H7 (cell line): Measurements from ENCODE around the gene GMCL1. TPM values are rescaled to one million over a fixed set of nuclear protein-coding genes. Genes with fewer than 3 reads are reported as not detected.

Source experiments
- DNase-seq: peaks from one replicate; pipeline ENCODE4 v3.0.0; 2012
- H3K27me3 ChIP-seq: 2 replicates; pipeline ENCODE4 v1.6.0; 2011; ENCODE audit warnings: mild to moderate bottlenecking, low read length; ENCODE audit not compliant: control insufficient read depth, insufficient read depth
- H3K36me3 ChIP-seq: replicated peaks from 2 replicates; pipeline ENCODE4 v1.5.1; 2011; ENCODE audit warnings: low read length; ENCODE audit not compliant: control insufficient read depth, insufficient read depth
- H3K4me3 ChIP-seq: 2 replicates; pipeline ENCODE4 v1.5.1; 2011; ENCODE audit warnings: low read depth, mild to moderate bottlenecking, control low read depth, low read length, moderate library complexity; ENCODE audit not compliant: insufficient read depth
- total RNA-seq: library from RNA; depleted of rRNA; stranded (reverse); fragments of >200 nt; shearing (Covaris generic); gene quantifications from 2 replicates; pipeline ENCODE4 v1.2.3, GENCODE V29; 2014; rRNA removed

Gene GMCL1, protein sequence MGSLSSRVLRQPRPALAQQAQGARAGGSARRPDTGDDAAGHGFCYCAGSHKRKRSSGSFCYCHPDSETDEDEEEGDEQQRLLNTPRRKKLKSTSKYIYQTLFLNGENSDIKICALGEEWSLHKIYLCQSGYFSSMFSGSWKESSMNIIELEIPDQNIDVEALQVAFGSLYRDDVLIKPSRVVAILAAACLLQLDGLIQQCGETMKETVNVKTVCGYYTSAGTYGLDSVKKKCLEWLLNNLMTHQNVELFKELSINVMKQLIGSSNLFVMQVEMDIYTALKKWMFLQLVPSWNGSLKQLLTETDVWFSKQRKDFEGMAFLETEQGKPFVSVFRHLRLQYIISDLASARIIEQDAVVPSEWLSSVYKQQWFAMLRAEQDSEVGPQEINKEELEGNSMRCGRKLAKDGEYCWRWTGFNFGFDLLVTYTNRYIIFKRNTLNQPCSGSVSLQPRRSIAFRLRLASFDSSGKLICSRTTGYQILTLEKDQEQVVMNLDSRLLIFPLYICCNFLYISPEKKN
- total RNA-seq: 8.1 and 10.4 TPM in 2 replicates

- Histone ChIP-seq H3K36me3 (no peaks in the 10 kb centered on the region; the same call in 1 of the 2 replicates), H3K27me3 (no peaks in the 10 kb centered on the region), H3K4me3 (peak within 1 kb of the TSS; percentile 93)
- DNase-seq: peak; percentile 93
Measured at GRCh38 chr2:69829256-69830044, at the start of gene GMCL1. Gene GMCL1 (plus strand): TSS chr2:69829660. CDS start chr2:69829893, 233 bp downstream.

DNA sequence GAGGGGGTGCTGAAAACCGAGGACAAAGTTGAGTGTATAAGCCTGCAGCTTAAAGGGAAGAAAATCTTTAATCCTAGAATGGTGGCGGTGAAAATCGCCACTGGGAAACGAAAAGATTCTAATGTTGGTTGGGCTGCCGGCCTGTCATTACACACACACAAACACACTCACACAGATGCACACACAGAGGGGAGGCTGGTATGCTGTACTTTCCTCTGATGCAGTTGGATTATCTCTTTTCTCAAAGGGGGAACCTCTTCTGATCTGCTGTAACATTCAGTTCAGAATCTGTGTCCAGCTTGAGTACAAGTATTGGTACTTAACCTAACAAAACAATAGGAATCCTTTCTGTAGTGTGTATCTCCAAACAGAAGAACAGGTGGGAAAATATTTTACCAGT lies 48.5 kb upstream of the GMCL1 start:
- no peak for DNase-seq
- Histone ChIP-seq H3K4me3 (no peak overlapping the region), H3K36me3 (no peaks in the 10 kb centered on the region), H3K27me3 (no peaks in the 10 kb centered on the region)

DNA sequence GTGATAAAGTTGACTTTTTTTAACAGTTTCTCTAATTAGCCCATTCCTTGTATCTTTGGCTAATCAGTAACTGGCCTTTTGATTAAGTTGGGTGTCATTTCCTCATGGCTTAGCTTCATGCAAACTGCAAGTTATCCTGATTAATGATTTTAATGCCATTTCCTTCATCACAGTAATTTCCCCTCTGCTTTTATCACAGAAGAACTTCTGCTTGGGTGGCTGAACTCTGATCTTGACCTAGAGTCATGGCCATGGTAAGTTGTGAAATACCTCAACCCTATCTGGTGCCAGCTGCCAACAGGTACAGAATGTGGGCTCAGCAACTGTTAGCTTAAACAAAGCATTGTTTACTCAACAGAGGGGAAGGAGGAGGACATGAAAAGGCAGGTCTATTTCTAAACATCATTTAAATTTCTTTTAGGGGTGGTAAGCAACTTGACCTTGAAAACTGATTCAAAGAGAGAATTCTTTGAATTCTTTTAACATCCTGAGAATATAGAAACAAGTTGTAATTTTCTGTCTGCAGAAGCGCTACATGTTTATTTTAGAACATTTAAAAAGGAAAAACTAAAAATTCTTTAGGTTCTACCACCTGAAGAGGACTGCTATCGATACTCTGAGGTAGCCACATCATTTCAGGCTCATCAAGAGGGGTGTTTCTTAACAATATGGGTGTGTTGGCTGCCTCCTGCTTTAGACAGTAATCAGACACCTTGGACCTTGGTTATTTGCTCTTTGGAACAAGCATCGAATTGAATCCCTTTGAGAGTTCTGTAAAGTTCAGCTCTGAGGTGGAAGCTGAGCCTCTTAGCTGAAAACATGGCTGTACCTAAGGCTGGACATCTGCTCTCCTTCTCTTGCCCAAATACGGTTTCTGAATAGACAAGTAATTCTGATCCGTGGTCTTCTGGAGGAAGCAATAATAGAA lies 47.9 kb upstream of the GMCL1 start:
- H3K27me3 ChIP-seq: no peaks in the 10 kb centered on the region
- DNase-seq: no peak
- H3K4me3 ChIP-seq: no peak overlapping the region
- no peaks in the 10 kb centered on the region for H3K36me3 ChIP-seq

- Histone ChIP-seq H3K27me3 (no peaks in the 10 kb centered on the region), H3K4me3 (no peak overlapping the region), H3K36me3 (no peaks in the 10 kb centered on the region; the same call in 1 of the 2 replicates)
- no peak for DNase-seq
Measured at GRCh38 chr2:69784228-69784627, 45.2 kb upstream of the GMCL1 start.

GRCh38 chr2:69785358-69785757 lies 44.1 kb upstream of the GMCL1 start:
- no peaks in the 10 kb centered on the region for H3K27me3 ChIP-seq

DNA sequence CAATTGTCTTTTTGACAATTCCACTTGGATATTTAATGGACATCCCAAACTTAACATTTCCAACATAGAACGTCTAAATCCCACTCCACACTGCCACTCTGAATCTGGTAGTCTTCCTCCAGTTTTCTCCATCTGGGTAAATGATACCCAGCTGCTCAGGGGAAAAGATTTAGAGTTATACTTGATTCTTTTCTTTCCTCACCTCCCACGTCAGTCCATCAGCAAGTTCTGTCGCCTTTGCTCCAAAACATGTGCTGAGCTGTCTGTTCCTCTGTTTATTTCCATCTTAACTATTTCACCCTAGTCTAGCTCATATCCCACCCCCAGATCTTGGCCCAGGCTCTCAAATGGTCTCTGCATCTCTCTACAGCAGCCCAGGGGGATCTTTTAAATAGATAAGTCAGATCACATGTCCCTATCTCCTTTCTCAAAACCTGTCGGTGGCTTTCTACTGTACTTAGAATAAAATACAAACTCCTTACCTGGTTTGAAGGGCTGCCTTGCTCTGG lies 43.4 kb upstream of the GMCL1 start:
- no peak overlapping the region for H3K4me3 ChIP-seq
- H3K27me3 ChIP-seq: no peaks in the 10 kb centered on the region
- no peaks in the 10 kb centered on the region; the same call in 1 of the 2 replicates for H3K36me3 ChIP-seq
- DNase-seq: no peak

More at GRCh38 chr2:69785358-69785757, 44.1 kb upstream of the GMCL1 start:
- H3K36me3 ChIP-seq: no peaks in the 10 kb centered on the region; the same call in 1 of the 2 replicates
- no peak for DNase-seq
- no peak overlapping the region for H3K4me3 ChIP-seq

DNA sequence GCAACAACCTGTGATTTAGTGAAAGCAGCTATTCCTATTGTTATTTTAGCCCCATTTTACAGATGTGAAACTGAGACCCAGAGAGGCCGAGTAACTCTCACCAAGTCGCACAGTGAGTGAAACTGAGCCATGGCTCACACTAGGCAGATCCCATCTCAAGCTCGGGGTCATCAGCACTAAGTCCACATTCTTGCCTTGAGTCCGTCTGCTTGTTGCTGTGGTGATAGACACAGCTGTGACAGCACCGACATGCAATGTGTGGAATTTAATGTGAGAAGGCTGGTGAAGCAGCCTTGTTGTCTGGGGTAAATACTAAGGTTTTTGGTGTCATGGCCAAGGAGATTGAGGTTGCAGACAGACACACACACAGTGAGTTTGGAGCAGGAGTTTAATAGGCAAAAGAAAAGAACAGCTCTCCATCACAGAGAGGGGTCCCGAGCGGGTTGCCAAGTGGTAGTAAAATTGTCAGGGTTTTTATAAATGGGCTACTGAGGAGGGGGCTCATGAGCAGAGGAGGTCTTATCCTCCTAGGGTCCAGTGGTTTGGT lies 40.2 kb upstream of the GMCL1 start:
- H3K27me3 ChIP-seq: no peaks in the 10 kb centered on the region
- no peak overlapping the region for H3K4me3 ChIP-seq
- DNase-seq: no peak
- H3K36me3 ChIP-seq: no peaks in the 10 kb centered on the region; the same call in 1 of the 2 replicates

- no peak for DNase-seq
- no peak overlapping the region for H3K4me3 ChIP-seq
- no peaks in the 10 kb centered on the region; the same call in 1 of the 2 replicates for H3K36me3 ChIP-seq
- no peaks in the 10 kb centered on the region for H3K27me3 ChIP-seq
Measured at GRCh38 chr2:69789772-69790600, 39.5 kb upstream of the GMCL1 start.

DNA sequence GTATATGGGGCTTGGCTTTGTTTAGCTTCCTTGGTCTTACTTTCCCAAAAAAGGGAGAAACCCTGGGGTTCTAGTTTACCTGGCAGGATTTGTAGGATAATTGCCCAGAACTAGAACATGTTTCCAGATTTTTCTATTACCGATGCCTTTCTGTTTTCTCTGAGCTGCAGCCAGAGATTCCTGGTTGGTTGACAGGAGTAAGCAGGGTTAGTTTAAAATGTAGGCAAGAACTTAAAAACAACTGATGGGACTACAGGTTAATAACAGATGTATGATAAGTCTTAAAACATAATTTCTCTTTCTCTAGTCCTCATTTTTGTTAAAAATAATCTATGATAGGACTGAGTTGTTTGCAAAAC lies 38.9 kb upstream of the GMCL1 start:
- no peak for DNase-seq
- Histone ChIP-seq H3K27me3 (no peaks in the 10 kb centered on the region), H3K36me3 (no peaks in the 10 kb centered on the region; the same call in 1 of the 2 replicates), H3K4me3 (no peak overlapping the region)

- Histone ChIP-seq H3K4me3 (no peak overlapping the region), H3K27me3 (no peaks in the 10 kb centered on the region), H3K36me3 (no peaks in the 10 kb centered on the region; the same call in 1 of the 2 replicates)
- no peak for DNase-seq
Measured at GRCh38 chr2:69791045-69791444, 38.4 kb upstream of the GMCL1 start.

DNA sequence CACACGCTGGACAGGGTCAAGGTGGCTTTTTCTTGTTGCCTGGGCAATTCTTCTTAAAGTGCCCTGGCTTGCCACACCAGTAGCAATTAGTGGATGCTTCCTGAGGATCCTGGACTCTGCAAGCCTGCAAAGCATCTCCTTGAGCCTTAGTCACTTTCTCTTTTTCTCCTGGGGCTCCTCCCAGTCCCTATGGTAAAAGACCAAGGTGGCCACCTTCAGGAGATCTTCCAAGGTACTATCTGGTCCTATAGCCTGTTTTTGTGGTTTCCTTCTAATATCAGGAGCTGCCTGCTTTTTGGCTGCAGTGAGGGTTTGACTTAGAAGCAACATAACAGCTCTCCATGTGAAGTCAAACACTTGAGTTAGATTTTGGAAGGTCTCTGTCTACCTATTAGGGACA lies 33.3 kb upstream of the GMCL1 start:
- no peak overlapping the region for H3K4me3 ChIP-seq
- DNase-seq: no peak
- no peaks in the 10 kb centered on the region for H3K27me3 ChIP-seq
- H3K36me3 ChIP-seq: no peaks in the 10 kb centered on the region

DNA sequence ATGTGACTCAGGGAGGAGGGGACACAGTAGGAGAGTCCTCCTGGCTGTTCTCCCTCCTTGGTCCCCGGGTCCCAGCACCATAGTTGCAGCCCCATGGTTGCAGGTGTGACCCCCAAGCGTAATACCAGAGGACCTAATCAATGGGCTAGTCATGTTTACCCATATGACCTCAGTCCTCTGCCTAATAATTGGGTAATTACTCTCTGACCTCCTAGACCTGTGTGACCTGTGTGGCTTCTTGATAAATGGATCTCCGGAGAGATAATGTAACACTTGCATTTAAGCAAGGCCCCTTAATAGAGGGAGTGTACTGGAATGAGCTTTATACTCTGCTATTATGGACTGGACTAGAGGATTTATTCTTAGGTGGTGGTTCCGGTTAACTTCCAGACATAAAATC lies 32.2 kb upstream of the GMCL1 start:
- Histone ChIP-seq H3K27me3 (no peaks in the 10 kb centered on the region), H3K4me3 (no peak overlapping the region; the same call in 1 of the 2 replicates), H3K36me3 (no peaks in the 10 kb centered on the region)
- DNase-seq: no peak

DNA sequence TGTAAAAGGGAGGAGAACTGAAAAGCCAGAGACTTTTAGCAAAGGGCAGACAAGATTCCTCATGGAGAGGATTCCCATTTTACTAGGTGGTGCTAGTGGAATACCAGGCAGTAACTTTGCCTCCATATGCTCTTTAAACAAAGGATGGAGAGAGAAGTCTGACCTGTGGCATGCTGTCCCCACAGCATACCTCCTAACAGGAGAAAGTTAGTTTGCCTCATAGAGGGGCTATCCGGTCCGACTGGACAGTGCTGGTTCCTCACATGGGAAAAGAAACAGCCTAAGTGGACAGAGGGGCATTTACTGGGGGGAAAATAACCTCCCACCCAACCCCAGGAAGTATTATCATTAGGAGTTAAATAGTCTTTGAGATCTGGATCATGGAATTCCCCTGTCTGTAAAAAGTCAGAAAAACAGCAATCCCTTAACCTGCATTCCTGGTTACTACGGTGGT lies 31.6 kb upstream of the GMCL1 start:
- Histone ChIP-seq H3K36me3 (no peaks in the 10 kb centered on the region), H3K27me3 (no peaks in the 10 kb centered on the region), H3K4me3 (peak overlapping the region; percentile 13; the same call in 1 of the 2 replicates)
- DNase-seq: no peak
